ENCODE measurements around the gene LSM7.
A peak's percentile ranks its signal among the peaks of the same experiment; 100 is the strongest.

The LSM7 gene

GRCh38 chr19:2336528-2337328 is 8.3 kb upstream of the LSM7 start:
- no peak for DNase-seq

GRCh38 chr19:2335848-2336247 is 7.5 kb upstream of the LSM7 start:
- no peak for DNase-seq

- DNase-seq = no peak
Measured at GRCh38 chr19:2334986-2335846, 6.8 kb upstream of the LSM7 start.

GRCh38 chr19:2334426-2334825 is 6.0 kb upstream of the LSM7 start:
- no peak for DNase-seq

GRCh38 chr19:2333807-2334211 is 5.4 kb upstream of the LSM7 start:
- no peak for DNase-seq

- no peak for DNase-seq
Measured at GRCh38 chr19:2333027-2333806, 4.8 kb upstream of the LSM7 start.

- peak; percentile 25 for DNase-seq
Measured at GRCh38 chr19:2332341-2333026, 4.1 kb upstream of the LSM7 start.

- no peak for DNase-seq
Measured at GRCh38 chr19:2331601-2332246, 3.3 kb upstream of the LSM7 start.

- no peak for DNase-seq
Measured at GRCh38 chr19:2330632-2331284, 2.4 kb upstream of the LSM7 start.

- no peak for DNase-seq
Measured at GRCh38 chr19:2330255-2330631, 1.9 kb upstream of the LSM7 start.

GRCh38 chr19:2329501-2329916 is 1.1 kb upstream of the LSM7 start:
- DNase-seq = no peak

- no peak for DNase-seq
Measured at GRCh38 chr19:2329149-2329478, 728 bp upstream of the LSM7 start.

- DNase-seq = peak; percentile 32
Measured at GRCh38 chr19:2327773-2328400, 499 bp downstream of the LSM7 start.

- no peak for DNase-seq
Measured at GRCh38 chr19:2326699-2327360, 1.6 kb downstream of the LSM7 start.

- no peak for DNase-seq
Measured at GRCh38 chr19:2325281-2326046, 2.9 kb downstream of the LSM7 start.

- DNase-seq = no peak
Measured at GRCh38 chr19:2324220-2324948, 4.0 kb downstream of the LSM7 start.

GRCh38 chr19:2323707-2324106 is 4.7 kb downstream of the LSM7 start:
- DNase-seq = no peak

- DNase-seq = no peak
Measured at GRCh38 chr19:2321565-2322283, 6.7 kb downstream of the LSM7 start.

- no peak for DNase-seq
Measured at GRCh38 chr19:2320939-2321338, 7.4 kb downstream of the LSM7 start.
